HG03280 (cell line): ENCODE measurements around the gene CASZ1.

Source experiments
- ATAC-seq: cut with Tn5 transposase; IDR thresholded peaks from one replicate; pipeline ENCODE4 v1.9.1; 2021; ENCODE audit warnings: mild to moderate bottlenecking, moderate library complexity; ENCODE audit not compliant: unreplicated experiment

CASZ1 gene

GRCh38 chr1:10591010-10591409 is 205.4 kb downstream of the CASZ1 start:
- ATAC-seq, result no peak

GRCh38 chr1:10589074-10589473 is 207.4 kb downstream of the CASZ1 start:
- no peak for ATAC-seq

- ATAC-seq, result no peak
Measured at GRCh38 chr1:10588640-10589039, 207.8 kb downstream of the CASZ1 start.
